ENCODE results near the gene GNAQ.

DNA sequence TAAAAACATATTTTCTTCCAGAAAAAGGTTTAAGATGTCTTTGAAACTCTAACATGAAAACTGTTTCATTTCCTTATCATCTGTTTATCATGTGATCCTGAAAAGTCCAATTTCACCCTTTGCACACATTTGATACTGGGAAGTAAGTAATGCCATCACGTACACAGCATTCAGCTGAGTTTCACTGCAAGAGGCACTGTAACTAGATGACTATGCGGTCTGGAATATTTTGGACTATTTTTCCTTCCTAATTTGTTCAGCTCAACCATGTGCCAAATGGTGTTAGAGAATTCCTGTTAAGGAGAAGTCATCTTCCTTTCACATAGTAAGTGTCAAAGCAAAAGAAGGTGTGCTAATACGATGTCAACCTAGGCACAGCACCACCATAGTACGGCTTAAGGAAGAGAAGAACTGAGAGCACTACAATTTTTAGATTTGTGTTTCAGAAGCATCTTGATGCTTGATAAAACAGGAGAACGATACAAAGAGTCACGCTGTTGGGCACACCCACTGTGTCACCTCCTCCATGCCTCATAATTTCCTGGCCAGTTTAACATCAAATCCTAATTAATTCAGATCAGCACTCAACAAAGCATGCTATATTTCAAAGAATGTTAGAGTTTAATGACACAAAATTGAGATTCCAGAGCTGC is 77.5 kb downstream of the GNAQ start:
- TF ChIP-seq, protein P1, sequence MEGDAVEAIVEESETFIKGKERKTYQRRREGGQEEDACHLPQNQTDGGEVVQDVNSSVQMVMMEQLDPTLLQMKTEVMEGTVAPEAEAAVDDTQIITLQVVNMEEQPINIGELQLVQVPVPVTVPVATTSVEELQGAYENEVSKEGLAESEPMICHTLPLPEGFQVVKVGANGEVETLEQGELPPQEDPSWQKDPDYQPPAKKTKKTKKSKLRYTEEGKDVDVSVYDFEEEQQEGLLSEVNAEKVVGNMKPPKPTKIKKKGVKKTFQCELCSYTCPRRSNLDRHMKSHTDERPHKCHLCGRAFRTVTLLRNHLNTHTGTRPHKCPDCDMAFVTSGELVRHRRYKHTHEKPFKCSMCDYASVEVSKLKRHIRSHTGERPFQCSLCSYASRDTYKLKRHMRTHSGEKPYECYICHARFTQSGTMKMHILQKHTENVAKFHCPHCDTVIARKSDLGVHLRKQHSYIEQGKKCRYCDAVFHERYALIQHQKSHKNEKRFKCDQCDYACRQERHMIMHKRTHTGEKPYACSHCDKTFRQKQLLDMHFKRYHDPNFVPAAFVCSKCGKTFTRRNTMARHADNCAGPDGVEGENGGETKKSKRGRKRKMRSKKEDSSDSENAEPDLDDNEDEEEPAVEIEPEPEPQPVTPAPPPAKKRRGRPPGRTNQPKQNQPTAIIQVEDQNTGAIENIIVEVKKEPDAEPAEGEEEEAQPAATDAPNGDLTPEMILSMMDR (IDR thresholded peaks at IDR 0.05): no peak
- TF ChIP-seq POLR2A (IDR thresholded peaks at IDR 0.05): no peak

All from testis (tissue), 2 donors.